ENCODE measurements around the gene SART3.
A peak's percentile ranks its signal among the peaks of the same experiment; 100 is the strongest.
"Not testable (repeated sequence)": the region's sequence is repeated elsewhere in the genome, so short reads cannot be mapped to it uniquely, and the experiment has no call there.

SART3 gene

GRCh38 chr12:108514973-108515814 is 45.8 kb downstream of the SART3 start, which contains the start of gene FICD:
FICD (plus strand) TSS chr12:108515277; CDS start chr12:108516973, 1,696 bp downstream.
- ATAC-seq (peak; percentile 93), DNase-seq (ENCODE audit: low spot score in 2 of 2) (peak; percentile 95 to 99)
- Mint-ChIP-seq H3K27ac (peak within 1 kb of the TSS; percentile 94), H3K9me3 (no peaks in the 10 kb centered on the region), H3K36me3 (peaks cover 60% of the 10 kb centered on the region), H3K4me3 (peak within 1 kb of the TSS; percentile 89), H3K4me1 (peaks cover 42% of the 10 kb centered on the region)

DNA sequence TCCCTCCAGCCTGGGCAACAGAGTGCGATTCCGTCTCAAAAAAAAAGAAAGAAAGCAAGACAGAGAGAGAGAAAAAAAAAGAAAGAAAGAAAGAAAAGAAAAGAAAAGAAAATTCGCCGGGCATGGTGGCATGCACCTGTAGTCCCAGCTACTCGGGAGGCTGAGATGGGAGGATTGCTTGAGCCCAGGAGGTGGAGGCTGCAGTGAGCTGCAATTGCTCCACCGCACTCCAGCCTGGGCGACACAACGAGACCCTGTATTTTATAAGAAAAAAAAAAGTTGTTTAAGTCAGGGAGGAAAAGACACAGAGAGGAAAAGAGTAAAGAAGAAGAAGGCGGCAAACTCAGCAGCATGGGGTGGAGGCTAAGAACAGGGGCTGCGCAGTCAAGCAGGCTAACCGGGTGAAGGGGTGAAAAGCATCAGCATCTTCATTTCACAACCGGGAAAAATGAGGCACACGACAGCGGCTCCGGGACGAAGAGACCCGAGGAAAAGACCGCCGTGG is 46.5 kb downstream of the SART3 start:
- H3K4me3 Mint-ChIP-seq, result peak overlapping the region; percentile 89
- H3K9me3 Mint-ChIP-seq, result no peaks in the 10 kb centered on the region

DNA sequence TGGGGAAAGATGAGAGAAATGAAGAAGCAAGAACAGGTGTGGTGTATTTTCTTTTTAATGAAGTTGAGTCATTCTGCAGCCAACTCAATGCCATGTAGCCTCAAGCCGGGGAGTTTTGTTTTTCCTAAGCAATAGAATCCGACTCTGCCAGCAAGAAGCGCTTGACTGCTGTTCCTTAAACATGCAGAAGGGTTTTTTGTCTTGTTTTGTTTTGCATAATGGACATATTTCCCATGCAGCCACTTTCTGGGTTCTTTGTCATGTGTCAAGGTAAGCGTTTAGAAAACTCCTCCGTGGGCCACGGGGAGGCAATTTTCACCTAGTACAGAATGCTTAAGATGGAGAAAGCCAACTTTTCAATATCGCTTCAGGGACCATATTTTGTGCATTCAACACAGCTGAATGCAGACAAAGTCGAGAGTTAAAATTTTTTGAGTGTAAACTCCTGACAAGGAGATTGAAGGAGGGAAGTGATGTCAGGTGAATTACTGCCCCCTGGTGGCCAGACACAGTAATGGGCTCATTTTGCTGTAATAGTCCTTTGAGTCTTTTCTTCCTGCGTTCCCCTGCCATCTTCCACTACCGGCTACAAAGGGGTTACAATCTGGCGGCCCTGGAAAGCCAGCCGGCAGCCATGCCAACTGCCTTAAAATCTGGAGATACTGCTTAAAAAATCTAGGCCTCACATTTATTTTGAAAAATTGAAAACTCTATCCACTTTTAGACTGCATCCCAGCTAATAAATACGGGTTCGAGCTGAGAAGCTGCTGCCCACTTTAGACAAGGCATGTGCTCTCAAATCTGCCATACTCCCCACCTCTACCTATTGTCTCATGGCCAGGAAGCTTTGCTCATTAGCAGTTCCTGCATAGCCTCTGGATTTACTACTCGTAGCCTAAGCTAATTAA is 49.1 kb downstream of the SART3 start:
- peaks cover 27% of the 10 kb centered on the region for H3K36me3 Mint-ChIP-seq
- H3K4me1 Mint-ChIP-seq, result peaks cover 34% of the 10 kb centered on the region
- peak overlapping the region; percentile 15 for H3K4me3 Mint-ChIP-seq
- no peak for ATAC-seq
- H3K27ac Mint-ChIP-seq, result no peak overlapping the region
- DNase-seq (ENCODE audit: low spot score in 2 of 2), result peak; percentile 57 to 87
- H3K9me3 Mint-ChIP-seq, result no peaks in the 10 kb centered on the region

More for the DNA sequence above, 46.5 kb downstream of the SART3 start:
- ATAC-seq (peak; percentile 36), DNase-seq (ENCODE audit: low spot score in 2 of 2) (no peak)
- Mint-ChIP-seq H3K27ac (peak overlapping the region; percentile 94), H3K4me1 (peaks cover 42% of the 10 kb centered on the region), H3K36me3 (peaks cover 53% of the 10 kb centered on the region)

DNA sequence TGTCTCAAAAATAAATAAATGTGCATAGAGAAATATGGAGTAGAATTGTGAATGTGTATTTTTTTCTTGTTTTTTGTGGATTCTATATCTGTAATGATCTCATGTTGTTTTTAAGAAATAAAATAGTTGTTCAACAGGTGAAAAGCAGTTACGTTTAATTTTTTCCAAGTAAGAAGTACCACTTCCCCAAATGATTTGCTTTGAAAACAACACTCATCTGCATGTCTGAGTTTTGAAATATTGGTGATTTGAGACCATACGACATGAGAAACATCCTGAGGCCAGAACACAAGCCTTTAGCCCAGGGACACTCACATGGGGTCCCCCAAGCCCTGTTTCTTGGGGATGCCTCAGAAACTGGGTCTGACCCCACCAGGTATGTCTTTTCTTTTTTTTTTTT is 50.1 kb downstream of the SART3 start:
- H3K4me1 Mint-ChIP-seq, result peaks cover 27% of the 10 kb centered on the region
- H3K36me3 Mint-ChIP-seq, result peaks cover 18% of the 10 kb centered on the region
- H3K9me3 Mint-ChIP-seq, result no peaks in the 10 kb centered on the region
- DNase-seq (ENCODE audit: low spot score in 2 of 2), result no peak
- no peak for ATAC-seq
- no peak overlapping the region for H3K27ac Mint-ChIP-seq
- no peak overlapping the region for H3K4me3 Mint-ChIP-seq

DNA sequence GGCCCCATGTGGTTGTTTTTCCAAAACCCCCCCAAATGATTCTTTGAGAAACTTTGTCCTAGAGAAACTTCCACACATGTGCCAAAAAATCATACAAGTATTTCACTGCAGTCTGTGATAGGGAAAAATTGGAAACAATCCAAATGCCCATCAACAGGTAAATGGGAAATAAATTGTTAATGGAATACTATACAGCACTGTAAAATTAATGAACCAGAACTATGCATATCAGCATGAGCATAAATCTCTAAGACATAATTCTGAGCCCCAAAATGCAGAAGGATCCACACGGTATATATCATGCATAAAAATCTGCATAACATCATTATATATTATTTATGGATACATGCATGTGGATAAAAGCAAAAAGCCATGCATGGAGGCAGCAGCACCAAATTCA is 51.2 kb downstream of the SART3 start:
- Mint-ChIP-seq H3K27ac (no peak overlapping the region), H3K4me1 (peaks cover 20% of the 10 kb centered on the region), H3K9me3 (no peaks in the 10 kb centered on the region), H3K4me3 (no peak overlapping the region), H3K36me3 (peaks cover 8% of the 10 kb centered on the region)
- ATAC-seq, result no peak
- DNase-seq (ENCODE audit: low spot score in 2 of 2), result no peak

DNA sequence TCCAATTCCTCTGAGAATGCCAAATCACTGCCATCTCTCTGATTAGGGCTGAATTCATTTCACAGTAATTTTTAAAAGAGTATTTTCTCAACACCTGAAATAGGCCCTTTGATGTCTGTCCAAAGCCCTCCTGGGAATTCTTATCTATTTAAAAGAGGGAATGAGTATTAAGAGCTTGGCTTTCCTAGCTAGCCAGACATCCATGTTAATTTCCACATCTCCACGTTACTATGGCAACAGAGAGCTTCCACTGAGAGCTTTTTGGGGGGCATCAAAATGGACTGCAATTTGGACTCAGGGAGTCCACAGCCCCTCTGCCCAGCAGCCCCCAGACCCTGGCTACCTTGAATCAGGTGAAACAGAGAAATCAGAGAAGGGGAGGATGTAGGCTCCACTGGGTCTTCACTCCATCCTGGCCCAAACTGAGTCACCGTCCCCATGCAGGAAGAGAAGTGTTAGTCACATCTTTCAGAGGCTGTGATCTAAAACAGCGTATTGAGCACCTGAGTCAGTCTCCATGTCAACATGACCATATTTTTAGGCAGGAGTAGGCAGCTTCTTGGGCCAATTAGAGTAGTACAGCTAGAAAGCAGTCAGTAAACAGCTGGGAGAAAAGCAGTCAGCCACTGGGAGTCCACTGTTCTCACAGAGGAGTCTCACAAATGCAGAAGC is 52.9 kb downstream of the SART3 start:
- no peak overlapping the region for H3K27ac Mint-ChIP-seq
- H3K36me3 Mint-ChIP-seq, result no peaks in the 10 kb centered on the region
- H3K9me3 Mint-ChIP-seq, result peaks cover 9% of the 10 kb centered on the region
- no peak overlapping the region for H3K4me3 Mint-ChIP-seq
- H3K4me1 Mint-ChIP-seq, result peaks cover 12% of the 10 kb centered on the region
- DNase-seq (ENCODE audit: low spot score in 2 of 2), result no peak
- peak; percentile 94 for ATAC-seq

- DNase-seq (ENCODE audit: low spot score in 2 of 2) (no peak), ATAC-seq (no peak)
- Mint-ChIP-seq H3K4me1 (no peaks in the 10 kb centered on the region), H3K9me3 (peaks cover 17% of the 10 kb centered on the region), H3K36me3 (no peaks in the 10 kb centered on the region), H3K4me3 (no peak overlapping the region), H3K27ac (no peak overlapping the region)
These were observed 55.8 kb downstream of the SART3 start for GRCh38 chr12:108505129-108505528.

GRCh38 chr12:108502922-108503321 is 58.1 kb downstream of the SART3 start:
- H3K4me3 Mint-ChIP-seq, result no peak overlapping the region
- no peaks in the 10 kb centered on the region for H3K36me3 Mint-ChIP-seq
- no peak overlapping the region for H3K27ac Mint-ChIP-seq
- H3K9me3 Mint-ChIP-seq, result peaks cover 17% of the 10 kb centered on the region
- ATAC-seq, result no peak
- H3K4me1 Mint-ChIP-seq, result no peaks in the 10 kb centered on the region
- no peak for DNase-seq (ENCODE audit: low spot score in 2 of 2)

- H3K27ac Mint-ChIP-seq, result no peak overlapping the region
- H3K4me1 Mint-ChIP-seq, result no peaks in the 10 kb centered on the region
- peaks cover 7% of the 10 kb centered on the region for H3K9me3 Mint-ChIP-seq
- H3K36me3 Mint-ChIP-seq, result no peaks in the 10 kb centered on the region
- H3K4me3 Mint-ChIP-seq, result no peak overlapping the region
- no peak for DNase-seq (ENCODE audit: low spot score in 2 of 2)
- ATAC-seq, result no peak
These were observed 62.8 kb downstream of the SART3 start for GRCh38 chr12:108498136-108498535.

GRCh38 chr12:108495823-108496579 is 65.0 kb downstream of the SART3 start:
- no peak overlapping the region for H3K27ac Mint-ChIP-seq

GRCh38 chr12:108495054-108495453 is 65.9 kb downstream of the SART3 start:
- Mint-ChIP-seq H3K36me3 (no peaks in the 10 kb centered on the region), H3K4me1 (no peaks in the 10 kb centered on the region), H3K27ac (no peak overlapping the region), H3K9me3 (no peaks in the 10 kb centered on the region), H3K4me3 (no peak overlapping the region)
- peak; percentile 46 for ATAC-seq
- no peak for DNase-seq (ENCODE audit: low spot score in 2 of 2)

More at GRCh38 chr12:108495823-108496579, 65.0 kb downstream of the SART3 start:
- H3K4me3 Mint-ChIP-seq, result no peak overlapping the region
- DNase-seq (ENCODE audit: low spot score in 2 of 2), result no peak
- no peaks in the 10 kb centered on the region for H3K36me3 Mint-ChIP-seq
- no peaks in the 10 kb centered on the region for H3K9me3 Mint-ChIP-seq
- H3K4me1 Mint-ChIP-seq, result no peaks in the 10 kb centered on the region
- ATAC-seq, result no peak

- H3K4me1 Mint-ChIP-seq, result no peaks in the 10 kb centered on the region
- no peak overlapping the region for H3K27ac Mint-ChIP-seq
- H3K4me3 Mint-ChIP-seq, result no peak overlapping the region
These were observed 69.7 kb downstream of the SART3 start for GRCh38 chr12:108491256-108491655.

GRCh38 chr12:108487029-108487428 is 73.9 kb downstream of the SART3 start:
- H3K27ac Mint-ChIP-seq; H3K4me1 Mint-ChIP-seq; H3K4me3 Mint-ChIP-seq; H3K36me3 Mint-ChIP-seq; ATAC-seq; DNase-seq (ENCODE audit: low spot score in 2 of 2); H3K9me3 Mint-ChIP-seq: not testable (repeated sequence)

More at GRCh38 chr12:108491256-108491655, 69.7 kb downstream of the SART3 start:
- Mint-ChIP-seq H3K9me3 (peaks cover 4% of the 10 kb centered on the region), H3K36me3 (no peaks in the 10 kb centered on the region)
- ATAC-seq (no peak), DNase-seq (ENCODE audit: low spot score in 2 of 2) (no peak)

DNA sequence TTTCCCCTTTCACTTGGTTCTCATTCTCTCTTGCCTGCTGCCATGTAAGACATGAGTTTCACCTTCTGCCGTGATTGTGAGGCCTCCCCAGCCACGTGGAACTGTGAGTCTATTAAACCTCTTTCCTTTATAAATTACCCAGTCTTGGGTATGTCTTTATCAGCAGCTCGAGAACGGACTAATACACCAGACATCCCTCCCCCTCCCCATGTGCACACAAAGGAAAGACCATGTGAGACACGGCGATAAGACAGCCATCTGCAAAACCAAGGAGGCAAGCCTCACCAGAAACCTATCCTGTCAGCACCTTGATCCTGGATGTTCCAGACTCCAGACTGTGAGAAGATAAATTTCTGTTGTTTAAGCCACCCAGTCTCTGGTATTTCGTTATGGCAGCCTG is 75.6 kb downstream of the SART3 start:
- H3K27ac Mint-ChIP-seq; H3K9me3 Mint-ChIP-seq; ATAC-seq; H3K4me1 Mint-ChIP-seq; H3K4me3 Mint-ChIP-seq; H3K36me3 Mint-ChIP-seq; DNase-seq (ENCODE audit: low spot score in 2 of 2): not testable (repeated sequence)
